HepG2 (cell line): ENCODE measurements around the gene NOXA1. TPM values are rescaled to one million over a fixed set of nuclear protein-coding genes. Genes with fewer than 3 reads are reported as not detected.

Experiments
- CCDC6 ChIP-seq: sonication (generic); formaldehyde crosslinking; IDR thresholded peaks from 2 replicates; pipeline ENCODE4 v1.8.1; 2022; ENCODE audit warnings: mild to moderate bottlenecking, missing genetic modification reagents, moderate library complexity
- HOXA9 ChIP-seq: sonication (generic); formaldehyde crosslinking; IDR thresholded peaks from 2 replicates; pipeline ENCODE4 v1.8.1; 2022; ENCODE audit warnings: missing genetic modification reagents, mild to moderate bottlenecking, moderate library complexity, borderline replicate concordance
- JUN ChIP-seq: sonication (generic); formaldehyde crosslinking; IDR thresholded peaks from 2 replicates; pipeline ENCODE4 v1.4.0; 2020; ENCODE audit warnings: mild to moderate bottlenecking, missing genetic modification reagents
- MATR3 ChIP-seq: sonication (generic); formaldehyde crosslinking; IDR thresholded peaks from 2 replicates; pipeline ENCODE4 v1.4.0; 2020; ENCODE audit warnings: missing genetic modification reagents
- NFIB ChIP-seq: sonication (generic); formaldehyde crosslinking; IDR thresholded peaks from 2 replicates; pipeline ENCODE4 v1.9.0; 2021; ENCODE audit warnings: missing genetic modification reagents, mild to moderate bottlenecking, borderline replicate concordance
- RARG ChIP-seq: sonication (generic); formaldehyde crosslinking; IDR thresholded peaks from 2 replicates; pipeline ENCODE4 v1.4.0; 2020; ENCODE audit warnings: low read depth, mild to moderate bottlenecking, missing genetic modification reagents
- SIN3B ChIP-seq: fragments of 150-350 bp; IDR thresholded peaks from 2 replicates; pipeline ENCODE4 v1.6.1; 2014; ENCODE audit warnings: low read length
- SMAD1 ChIP-seq: sonication (generic); formaldehyde crosslinking; IDR thresholded peaks from 2 replicates; pipeline ENCODE4 v1.4.0; 2020; ENCODE audit warnings: missing genetic modification reagents, low read depth, mild to moderate bottlenecking, borderline replicate concordance
- SP2 ChIP-seq: sonication (generic); formaldehyde crosslinking; IDR thresholded peaks from 2 replicates; pipeline ENCODE4 v1.5.1; 2020; ENCODE audit warnings: mild to moderate bottlenecking, missing genetic modification reagents
- TBX2 ChIP-seq: sonication (generic); formaldehyde crosslinking; IDR thresholded peaks from 2 replicates; pipeline ENCODE4 v1.5.0; 2020; ENCODE audit warnings: missing genetic modification reagents, mild to moderate bottlenecking, borderline replicate concordance
- THYN1 ChIP-seq: sonication (generic); formaldehyde crosslinking; IDR thresholded peaks from 2 replicates; pipeline ENCODE4 v1.8.1; 2023; ENCODE audit warnings: low read depth, mild to moderate bottlenecking, moderate library complexity, missing genetic modification reagents, borderline replicate concordance
- TSC22D2 ChIP-seq: sonication (generic); formaldehyde crosslinking; IDR thresholded peaks from 2 replicates; pipeline ENCODE4 v1.5.1; 2020; ENCODE audit warnings: missing genetic modification reagents, mild to moderate bottlenecking, borderline replicate concordance
- ZC3H13 ChIP-seq: sonication (generic); formaldehyde crosslinking; IDR thresholded peaks from 2 replicates; pipeline ENCODE4 v1.8.1; 2023; ENCODE audit warnings: mild to moderate bottlenecking, missing genetic modification reagents, moderate library complexity
- ZKSCAN5 ChIP-seq: sonication (generic); formaldehyde crosslinking; IDR thresholded peaks from 2 replicates; pipeline ENCODE4 v1.5.1; 2020; ENCODE audit warnings: mild to moderate bottlenecking, missing genetic modification reagents
- ZNF20 ChIP-seq: sonication (generic); formaldehyde crosslinking; IDR thresholded peaks from 2 replicates; pipeline ENCODE4 v1.4.0; 2020; ENCODE audit warnings: mild to moderate bottlenecking, moderate library complexity, missing genetic modification reagents
- ZNF569 ChIP-seq: sonication (generic); formaldehyde crosslinking; IDR thresholded peaks from 2 replicates; pipeline ENCODE4 v1.5.0; 2020; ENCODE audit warnings: mild to moderate bottlenecking, missing genetic modification reagents, moderate library complexity, borderline replicate concordance
- ZNF589 ChIP-seq: sonication (generic); formaldehyde crosslinking; conservative IDR thresholded peaks from 2 replicates; pipeline ENCODE4 v1.8.0; 2022; ENCODE audit warnings: mild to moderate bottlenecking, moderate library complexity, missing genetic modification reagents
- ZNF850 ChIP-seq: sonication (generic); formaldehyde crosslinking; conservative IDR thresholded peaks from 2 replicates; pipeline ENCODE4 v1.9.0; 2021; ENCODE audit warnings: mild to moderate bottlenecking, missing genetic modification reagents
- ZNF891 ChIP-seq: sonication (generic); formaldehyde crosslinking; IDR thresholded peaks from 2 replicates; pipeline ENCODE4 v1.5.0; 2020; ENCODE audit warnings: mild to moderate bottlenecking, missing genetic modification reagents
- polyA plus RNA-seq, 8 experiments: library from polyadenylated mRNA; depleted of rRNA in 3 of 8; stranded (reverse) in 7 of 8; unstranded in 1 of 8; fragments of >200 nt; fragmentation: Illumina TruSeq in 4 of 8; extraction: Trizol in 4 of 8; gene quantifications; 2 replicates each; pipeline versions ENCODE4 v1.2.1 to v1.2.3, GENCODE V29; 2011 to 2016; ENCODE audit warnings: low read depth in 4 of 8, missing spikeins in 1 of 8, mixed read lengths in 1 of 8; ENCODE audit not compliant: insufficient read depth in 1 of 8
- total RNA-seq, 5 experiments: library from RNA; depleted of rRNA; stranded (reverse); fragments of >200 nt; fragmentation: Illumina TruSeq; extraction: Trizol; gene quantifications; 2 replicates each; pipeline ENCODE4 v1.2.3, GENCODE V29; 2016; ENCODE audit warnings: low read depth in 1 of 5
- TF ChIP-seq, protein P1 (sequence below): sonication (generic); formaldehyde crosslinking; IDR thresholded peaks from 2 replicates; pipeline ENCODE4 v1.4.0; 2020; ENCODE audit warnings: missing genetic modification reagents, borderline replicate concordance
- TF ChIP-seq, protein P2 (sequence below): sonication (generic); formaldehyde crosslinking; IDR thresholded peaks from 2 replicates; pipeline ENCODE4 v1.5.1; 2020; ENCODE audit warnings: missing genetic modification reagents, mild to moderate bottlenecking, borderline replicate concordance
- TF ChIP-seq, protein P3 (sequence below): sonication (generic); formaldehyde crosslinking; IDR thresholded peaks from 2 replicates; pipeline ENCODE4 v1.9.0; 2021; ENCODE audit warnings: missing genetic modification reagents, mild to moderate bottlenecking, borderline replicate concordance
- TF ChIP-seq, protein P4 (sequence below): sonication (generic); formaldehyde crosslinking; IDR thresholded peaks from 2 replicates; pipeline ENCODE4 v1.8.1; 2023; ENCODE audit warnings: mild to moderate bottlenecking, moderate library complexity, missing genetic modification reagents

The NOXA1 gene
- total and polyA plus RNA-seq, 2 of the 13 experiments (the other 11 are each of a cell fraction or from before 2014, with no cell fraction given) = 0.78 to 1.2 TPM

DNA sequence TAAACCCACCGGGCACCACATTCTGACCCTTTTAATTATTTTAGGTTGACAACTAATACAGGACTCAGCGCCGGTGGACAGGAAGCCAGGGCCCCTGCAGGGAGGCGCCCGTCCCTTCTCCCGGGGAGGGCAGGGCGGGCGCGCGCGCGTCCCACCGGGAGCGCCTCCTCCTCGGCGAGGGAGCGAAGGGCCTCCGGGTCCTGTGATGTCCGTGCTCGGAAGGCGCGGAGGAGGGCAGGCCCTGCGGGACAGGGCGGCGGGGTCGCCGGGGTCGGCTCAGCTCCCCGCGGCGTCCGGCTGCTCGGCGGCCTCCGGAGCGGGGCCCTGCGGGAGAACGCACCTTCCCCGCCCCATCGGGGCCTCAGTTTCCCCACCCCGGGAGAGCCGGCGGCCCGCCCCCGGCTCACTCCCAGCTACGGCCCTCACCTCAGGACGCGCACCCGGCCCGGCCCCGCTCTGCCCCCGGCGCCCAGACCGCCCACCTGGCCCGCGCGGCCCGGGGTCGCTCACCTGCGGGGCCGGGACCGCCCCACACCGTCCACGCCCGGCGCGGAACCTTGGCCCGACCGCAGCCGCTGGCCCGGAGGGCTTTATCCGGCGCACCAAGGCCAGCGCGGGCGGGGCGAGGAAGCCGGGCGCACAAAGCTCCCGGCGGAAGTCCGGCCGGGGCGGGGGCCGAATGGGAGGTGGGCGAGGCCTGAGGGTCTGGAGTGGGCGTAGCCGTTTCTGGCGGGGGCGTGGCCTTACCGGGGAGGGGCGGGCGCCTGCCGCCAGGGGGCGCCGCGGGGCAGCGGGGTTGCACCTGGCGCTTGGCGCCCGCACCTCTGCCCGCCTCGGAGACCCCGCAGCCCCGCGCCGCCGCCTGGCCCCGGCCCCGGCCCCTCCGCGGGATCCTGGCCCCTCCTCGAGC, at the start of gene NOXA1, which contains the start of gene EXD3 (continued):
- TF ChIP-seq, protein P1, sequence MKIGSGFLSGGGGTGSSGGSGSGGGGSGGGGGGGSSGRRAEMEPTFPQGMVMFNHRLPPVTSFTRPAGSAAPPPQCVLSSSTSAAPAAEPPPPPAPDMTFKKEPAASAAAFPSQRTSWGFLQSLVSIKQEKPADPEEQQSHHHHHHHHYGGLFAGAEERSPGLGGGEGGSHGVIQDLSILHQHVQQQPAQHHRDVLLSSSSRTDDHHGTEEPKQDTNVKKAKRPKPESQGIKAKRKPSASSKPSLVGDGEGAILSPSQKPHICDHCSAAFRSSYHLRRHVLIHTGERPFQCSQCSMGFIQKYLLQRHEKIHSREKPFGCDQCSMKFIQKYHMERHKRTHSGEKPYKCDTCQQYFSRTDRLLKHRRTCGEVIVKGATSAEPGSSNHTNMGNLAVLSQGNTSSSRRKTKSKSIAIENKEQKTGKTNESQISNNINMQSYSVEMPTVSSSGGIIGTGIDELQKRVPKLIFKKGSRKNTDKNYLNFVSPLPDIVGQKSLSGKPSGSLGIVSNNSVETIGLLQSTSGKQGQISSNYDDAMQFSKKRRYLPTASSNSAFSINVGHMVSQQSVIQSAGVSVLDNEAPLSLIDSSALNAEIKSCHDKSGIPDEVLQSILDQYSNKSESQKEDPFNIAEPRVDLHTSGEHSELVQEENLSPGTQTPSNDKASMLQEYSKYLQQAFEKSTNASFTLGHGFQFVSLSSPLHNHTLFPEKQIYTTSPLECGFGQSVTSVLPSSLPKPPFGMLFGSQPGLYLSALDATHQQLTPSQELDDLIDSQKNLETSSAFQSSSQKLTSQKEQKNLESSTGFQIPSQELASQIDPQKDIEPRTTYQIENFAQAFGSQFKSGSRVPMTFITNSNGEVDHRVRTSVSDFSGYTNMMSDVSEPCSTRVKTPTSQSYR (CRISPR knock-in tag) = peak; percentile 37; the same call in 1 of the 2 replicates
- peak; percentile 86 for TF ChIP-seq SIN3B
- no peak for TF ChIP-seq TBX2 (CRISPR knock-in tag)
- no peak for TF ChIP-seq ZNF20
- TF ChIP-seq HOXA9 (CRISPR knock-in tag) = no peak
- no peak for TF ChIP-seq NFIB (CRISPR knock-in tag)
- TF ChIP-seq, protein P2, sequence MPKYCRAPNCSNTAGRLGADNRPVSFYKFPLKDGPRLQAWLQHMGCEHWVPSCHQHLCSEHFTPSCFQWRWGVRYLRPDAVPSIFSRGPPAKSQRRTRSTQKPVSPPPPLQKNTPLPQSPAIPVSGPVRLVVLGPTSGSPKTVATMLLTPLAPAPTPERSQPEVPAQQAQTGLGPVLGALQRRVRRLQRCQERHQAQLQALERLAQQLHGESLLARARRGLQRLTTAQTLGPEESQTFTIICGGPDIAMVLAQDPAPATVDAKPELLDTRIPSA = no peak
- no peak for TF ChIP-seq ZKSCAN5 (CRISPR knock-in tag)
- TF ChIP-seq THYN1 (CRISPR knock-in tag) = no peak
- peak; percentile 85 for TF ChIP-seq ZC3H13 (CRISPR knock-in tag)
- no peak for TF ChIP-seq CCDC6 (CRISPR knock-in tag)
- TF ChIP-seq JUN = no peak
- no peak for TF ChIP-seq ZNF589 (CRISPR knock-in tag)
- TF ChIP-seq, protein P3, sequence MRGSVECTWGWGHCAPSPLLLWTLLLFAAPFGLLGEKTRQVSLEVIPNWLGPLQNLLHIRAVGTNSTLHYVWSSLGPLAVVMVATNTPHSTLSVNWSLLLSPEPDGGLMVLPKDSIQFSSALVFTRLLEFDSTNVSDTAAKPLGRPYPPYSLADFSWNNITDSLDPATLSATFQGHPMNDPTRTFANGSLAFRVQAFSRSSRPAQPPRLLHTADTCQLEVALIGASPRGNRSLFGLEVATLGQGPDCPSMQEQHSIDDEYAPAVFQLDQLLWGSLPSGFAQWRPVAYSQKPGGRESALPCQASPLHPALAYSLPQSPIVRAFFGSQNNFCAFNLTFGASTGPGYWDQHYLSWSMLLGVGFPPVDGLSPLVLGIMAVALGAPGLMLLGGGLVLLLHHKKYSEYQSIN = no peak
- no peak for TF ChIP-seq RARG (CRISPR knock-in tag)
- TF ChIP-seq SMAD1 (CRISPR knock-in tag) = no peak
- TF ChIP-seq SP2 = peak; percentile 51; the same call in 1 of the 2 replicates
- peak; percentile 63; the same call in 1 of the 2 replicates for TF ChIP-seq TSC22D2
- TF ChIP-seq MATR3 (CRISPR knock-in tag) = no peak
- TF ChIP-seq, protein P4, sequence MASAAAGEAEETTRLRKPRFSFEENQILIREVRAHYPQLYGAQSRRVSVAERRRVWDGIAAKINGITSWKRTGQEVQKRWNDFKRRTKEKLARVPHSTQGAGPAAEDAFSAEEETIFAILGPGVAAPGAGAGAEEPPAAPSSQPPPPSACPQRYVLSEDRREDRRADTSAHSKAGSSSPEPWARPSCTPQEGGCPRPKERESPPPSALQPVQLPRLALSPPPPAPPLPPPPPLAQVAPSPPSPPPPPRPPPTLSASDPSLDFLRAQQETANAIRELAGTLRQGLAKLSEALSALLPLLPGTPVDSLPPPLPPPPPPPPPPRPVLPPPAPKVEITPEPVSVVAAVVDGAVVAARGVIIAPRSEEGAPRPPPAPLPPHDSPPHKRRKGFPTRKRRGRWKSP (CRISPR knock-in tag) = no peak
- no peak for TF ChIP-seq ZNF850 (CRISPR knock-in tag)
- TF ChIP-seq ZNF569 (CRISPR knock-in tag) = no peak
- 0 out of 2 replicates have a peak, but pooled peaks have one; percentile 30 for TF ChIP-seq ZNF891
